NCI-H187 (cell line): ENCODE measurements around the gene NAT9.

Experiments
- DNase-seq, 2 experiments: peaks; one replicate each; lab custom pipeline; 2025; lab: John Stamatoyannopoulos, UW

The NAT9 gene, protein sequence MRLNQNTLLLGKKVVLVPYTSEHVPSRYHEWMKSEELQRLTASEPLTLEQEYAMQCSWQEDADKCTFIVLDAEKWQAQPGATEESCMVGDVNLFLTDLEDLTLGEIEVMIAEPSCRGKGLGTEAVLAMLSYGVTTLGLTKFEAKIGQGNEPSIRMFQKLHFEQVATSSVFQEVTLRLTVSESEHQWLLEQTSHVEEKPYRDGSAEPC

DNA sequence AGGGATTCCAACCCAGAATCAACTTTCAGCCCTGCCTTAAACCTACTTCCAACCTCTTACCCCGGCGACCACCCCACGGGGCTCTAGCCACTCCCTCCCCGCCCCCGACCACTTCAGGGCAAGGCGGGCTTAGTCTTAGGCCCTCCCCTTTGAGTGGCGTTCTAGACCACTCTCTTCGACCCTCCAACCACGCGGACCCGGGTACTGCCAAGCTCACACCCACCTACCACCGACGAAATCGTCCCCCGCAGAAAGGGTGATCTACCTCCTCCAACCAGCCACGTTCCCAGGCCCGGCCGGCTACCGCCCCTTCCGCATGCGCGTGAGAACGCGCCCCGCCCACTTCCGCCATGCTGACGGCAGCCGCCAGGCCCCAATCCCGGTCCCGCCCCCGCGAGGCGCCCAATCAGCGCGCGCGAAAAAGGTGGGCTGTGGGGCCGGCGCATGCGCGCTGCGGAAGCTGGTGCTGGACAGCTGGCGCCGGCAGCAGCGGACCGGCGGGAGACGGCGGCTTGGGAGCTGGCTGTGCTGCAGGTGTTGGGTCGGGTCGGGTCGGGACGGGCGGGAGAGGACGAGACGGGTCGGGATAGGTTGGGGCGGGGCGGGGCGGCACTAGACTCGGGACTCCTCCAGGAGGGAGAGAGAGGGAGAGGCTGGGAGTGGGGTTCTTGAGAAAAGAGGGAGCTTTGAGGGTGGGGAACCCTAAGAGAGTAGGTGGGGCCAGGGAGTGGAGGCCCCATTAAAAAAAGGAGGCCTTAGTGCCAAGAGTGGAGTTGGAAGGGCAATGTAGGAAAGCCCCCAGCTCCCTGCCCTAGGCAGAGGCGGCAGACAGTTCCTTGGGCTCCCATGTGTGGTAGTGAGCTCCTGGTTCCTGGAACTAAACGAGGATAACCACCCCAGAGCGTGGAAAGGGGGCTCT is at the start of gene NAT9:
TSS of gene NAT9 (minus strand) at position 302 of the 919 bp plus-strand sequence. CDS start 647 bp downstream, outside the sequence.
- peak; percentile 92 to 96 for DNase-seq

DNA sequence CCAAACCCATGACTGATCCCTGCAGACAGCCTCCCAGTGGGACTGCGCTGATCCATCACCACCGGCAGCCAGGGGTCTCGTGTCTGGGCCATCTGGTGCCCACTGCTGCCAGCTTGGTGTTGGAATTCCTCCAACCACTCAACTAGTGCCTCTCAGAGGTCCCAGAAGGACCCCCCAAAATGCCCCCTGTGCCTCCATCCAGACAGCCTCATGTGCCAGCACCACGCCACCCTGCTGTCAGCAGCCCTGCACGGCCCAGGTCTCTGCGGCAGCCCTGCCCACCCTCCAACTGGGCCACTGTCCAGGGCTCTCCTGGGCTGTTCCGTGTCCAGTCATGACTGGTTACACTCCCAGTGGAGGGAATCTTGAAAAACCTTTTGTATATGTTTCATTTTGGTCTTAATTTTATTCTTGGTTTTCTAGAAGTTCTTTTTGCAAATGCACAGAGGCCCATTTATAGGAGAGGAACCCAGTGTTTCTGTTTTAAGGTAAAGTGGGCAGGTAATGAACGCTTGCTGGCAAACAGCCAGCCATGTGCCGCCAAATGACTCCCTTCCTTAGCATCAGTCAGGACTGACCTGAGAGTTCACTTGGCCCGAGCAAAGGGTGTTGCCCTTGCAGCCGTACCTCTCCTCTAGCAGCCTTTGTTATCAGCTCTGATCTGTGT is 48.9 kb upstream of the NAT9 start:
- DNase-seq: no peak

DNA sequence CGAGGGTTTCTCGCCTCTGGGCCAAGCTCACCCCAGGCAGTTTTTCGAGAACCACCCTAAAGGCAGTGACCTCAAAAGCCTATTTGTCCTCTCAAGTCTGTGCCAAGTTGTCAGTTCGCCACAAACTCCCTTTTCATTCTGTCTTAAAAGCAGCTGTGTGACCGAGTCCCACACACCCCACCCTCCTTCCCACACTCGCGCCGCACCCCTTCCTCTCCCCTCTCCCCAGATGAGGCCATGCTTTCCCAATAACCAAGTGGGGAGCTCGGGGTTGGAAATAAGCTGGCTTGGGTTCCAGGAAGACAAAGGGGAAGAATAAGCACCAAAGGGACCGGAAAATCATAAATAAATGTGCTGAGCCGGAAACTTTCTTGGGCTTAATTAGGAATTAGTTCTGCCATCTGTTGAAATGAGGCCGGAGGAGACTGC is 46.8 kb upstream of the NAT9 start:
- no peak for DNase-seq

DNA sequence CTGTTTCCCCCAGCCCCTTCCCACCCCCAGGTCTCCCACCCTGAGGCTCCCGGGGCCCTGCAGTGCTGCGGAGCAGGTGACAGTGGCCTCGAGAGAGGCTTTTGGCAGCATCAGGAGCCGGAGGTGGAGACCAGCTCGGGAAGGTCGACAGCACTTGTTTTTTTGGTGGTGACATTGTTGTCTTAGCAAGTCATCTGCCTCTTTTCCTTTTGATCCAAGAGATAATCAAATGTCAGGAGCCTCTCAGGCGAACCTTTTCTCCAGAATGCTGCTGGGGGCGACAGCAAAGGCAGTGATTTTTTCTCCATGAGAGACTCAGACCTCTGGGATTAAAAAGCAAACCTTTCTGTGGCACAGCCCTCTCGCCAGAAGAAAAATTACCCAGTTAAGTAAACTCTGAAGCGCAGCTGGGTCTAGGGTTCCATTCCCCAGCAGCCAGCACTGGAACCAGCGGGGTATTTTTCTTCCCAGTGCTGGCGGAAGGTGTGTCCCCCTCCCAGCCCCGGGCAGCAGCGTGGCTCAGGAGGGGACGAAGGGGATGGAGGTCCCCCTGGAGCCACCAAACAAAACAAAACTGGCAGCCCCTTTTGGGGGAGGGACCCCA is 46.3 kb upstream of the NAT9 start:
- DNase-seq: no peak

DNA sequence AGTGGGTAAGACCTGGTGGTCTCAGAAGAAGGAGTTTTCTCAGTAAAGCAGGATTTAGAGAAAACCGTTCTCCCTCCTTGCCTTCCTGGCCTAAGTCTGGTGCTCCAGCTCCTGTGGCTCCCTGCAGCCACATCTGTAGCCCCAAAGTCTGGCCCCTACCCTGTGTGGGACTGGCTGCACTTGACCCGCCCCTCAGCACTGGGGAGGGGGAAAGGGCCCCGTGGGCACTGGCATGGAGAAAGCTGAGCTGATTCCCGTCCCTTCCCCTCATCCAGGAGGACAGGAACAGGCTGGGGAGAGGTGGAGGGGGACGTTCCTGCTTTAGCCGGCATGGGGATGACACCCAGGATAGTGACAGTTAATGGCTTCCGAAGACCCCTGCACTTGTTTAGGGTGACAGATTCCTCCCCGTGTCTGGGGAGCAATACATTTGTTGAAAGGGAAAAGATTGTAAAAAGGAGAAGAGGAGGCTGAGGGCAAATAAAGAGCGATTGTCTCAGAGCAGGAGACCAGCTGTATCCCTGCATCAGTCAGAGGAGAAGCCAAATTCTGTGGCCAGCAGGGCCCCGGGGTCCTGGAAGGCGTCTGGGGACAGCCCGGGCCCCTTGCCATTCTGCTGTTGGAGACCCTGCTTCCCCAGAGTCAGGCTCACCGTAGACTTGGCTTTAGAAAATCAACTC is 45.6 kb upstream of the NAT9 start:
- DNase-seq: no peak

DNA sequence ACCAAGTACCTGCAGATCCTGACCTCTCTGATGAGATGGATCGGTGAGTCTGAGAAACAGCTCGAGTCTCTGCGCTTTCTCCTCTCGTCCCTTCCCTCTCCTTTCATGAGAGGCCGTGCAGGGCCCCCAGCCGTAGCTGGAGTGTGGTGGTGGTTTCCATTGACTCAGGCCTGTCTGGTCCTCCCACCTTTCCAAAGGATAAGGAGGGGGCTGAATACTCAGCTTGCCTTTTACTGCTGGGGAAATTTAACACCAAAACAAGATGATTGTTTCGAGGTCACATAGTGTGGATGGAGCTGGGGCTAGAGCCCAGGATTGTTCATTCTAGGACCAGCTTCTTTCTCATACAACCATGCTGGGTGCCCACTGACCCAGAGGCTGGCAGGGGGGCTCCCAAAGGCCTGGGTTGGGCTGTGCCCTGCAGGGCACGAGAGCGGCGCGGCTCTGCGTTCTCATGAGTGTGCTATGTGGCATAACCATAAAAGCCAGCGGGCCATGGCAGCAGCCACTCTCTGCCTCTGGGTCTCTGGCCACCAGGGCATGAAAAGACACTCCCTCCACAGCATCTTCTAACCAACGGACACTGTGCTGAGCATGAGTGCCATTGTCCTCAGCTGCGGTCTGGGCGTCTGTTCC is 43.8 kb upstream of the NAT9 start:
- DNase-seq: no peak

DNA sequence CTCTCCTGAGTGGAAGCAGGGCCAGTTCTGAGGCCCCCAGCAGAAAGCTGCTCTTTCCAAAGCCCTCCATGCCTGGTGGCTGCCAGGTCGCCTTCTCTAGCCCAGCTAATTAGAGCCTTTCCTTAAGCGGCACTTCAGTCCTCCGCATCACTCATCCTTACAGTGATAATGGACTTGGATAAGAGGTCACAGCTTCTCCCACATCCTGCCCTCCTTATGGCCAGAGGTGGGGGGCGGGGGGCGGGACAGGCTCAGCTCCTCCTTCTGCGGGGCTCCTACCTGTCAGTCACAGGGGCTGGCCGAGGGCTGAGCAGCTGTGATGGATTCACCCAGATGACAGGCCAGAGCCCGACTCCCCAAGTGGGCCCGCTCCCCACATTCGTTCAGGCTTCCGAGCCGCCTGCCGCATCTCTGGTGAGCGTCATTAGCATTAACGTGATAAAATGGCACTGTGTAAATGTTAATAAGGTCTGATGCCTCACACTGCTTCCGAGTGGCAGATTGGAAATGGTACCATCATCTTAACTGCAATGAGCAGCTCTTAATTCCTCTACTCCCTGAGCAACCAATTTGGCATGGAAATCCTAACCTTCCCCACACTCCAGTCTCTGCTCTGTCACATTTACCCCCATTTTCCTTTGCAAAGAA is 42.3 kb upstream of the NAT9 start:
- no peak for DNase-seq

DNA sequence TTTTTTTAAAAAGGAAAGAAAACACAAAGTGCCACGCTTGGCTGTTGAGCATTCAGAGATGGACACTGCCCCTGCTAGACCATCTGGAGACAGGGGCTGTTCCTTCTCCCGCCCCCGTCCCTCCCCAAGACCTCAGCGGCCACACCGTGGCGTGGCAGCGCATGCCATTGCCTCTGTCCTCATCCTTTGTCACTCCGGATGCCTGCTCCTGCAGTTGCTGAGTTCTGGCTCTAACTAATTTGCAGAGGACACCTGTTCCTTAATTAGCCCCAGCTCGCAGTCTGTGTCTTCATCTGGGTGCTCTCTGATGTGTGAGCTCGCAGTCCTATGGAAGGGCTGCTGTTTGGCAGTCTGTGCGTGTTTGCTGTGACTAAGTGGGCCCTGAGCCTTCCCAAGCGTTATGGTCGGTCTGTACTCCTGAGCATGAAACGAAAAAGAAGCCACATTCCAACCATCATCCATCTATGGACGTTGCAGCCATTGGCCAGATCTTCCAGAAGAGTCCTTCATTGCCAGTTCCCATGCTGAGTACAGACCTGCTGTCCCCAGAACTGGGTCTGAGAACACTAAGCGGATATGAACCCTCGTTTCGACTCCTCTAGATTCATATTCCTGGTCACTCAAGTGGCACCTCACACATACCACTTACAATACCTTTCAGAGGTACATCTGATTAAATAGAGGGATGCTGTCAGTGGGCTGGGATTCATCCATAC is 40.9 kb upstream of the NAT9 start:
- no peak for DNase-seq

DNA sequence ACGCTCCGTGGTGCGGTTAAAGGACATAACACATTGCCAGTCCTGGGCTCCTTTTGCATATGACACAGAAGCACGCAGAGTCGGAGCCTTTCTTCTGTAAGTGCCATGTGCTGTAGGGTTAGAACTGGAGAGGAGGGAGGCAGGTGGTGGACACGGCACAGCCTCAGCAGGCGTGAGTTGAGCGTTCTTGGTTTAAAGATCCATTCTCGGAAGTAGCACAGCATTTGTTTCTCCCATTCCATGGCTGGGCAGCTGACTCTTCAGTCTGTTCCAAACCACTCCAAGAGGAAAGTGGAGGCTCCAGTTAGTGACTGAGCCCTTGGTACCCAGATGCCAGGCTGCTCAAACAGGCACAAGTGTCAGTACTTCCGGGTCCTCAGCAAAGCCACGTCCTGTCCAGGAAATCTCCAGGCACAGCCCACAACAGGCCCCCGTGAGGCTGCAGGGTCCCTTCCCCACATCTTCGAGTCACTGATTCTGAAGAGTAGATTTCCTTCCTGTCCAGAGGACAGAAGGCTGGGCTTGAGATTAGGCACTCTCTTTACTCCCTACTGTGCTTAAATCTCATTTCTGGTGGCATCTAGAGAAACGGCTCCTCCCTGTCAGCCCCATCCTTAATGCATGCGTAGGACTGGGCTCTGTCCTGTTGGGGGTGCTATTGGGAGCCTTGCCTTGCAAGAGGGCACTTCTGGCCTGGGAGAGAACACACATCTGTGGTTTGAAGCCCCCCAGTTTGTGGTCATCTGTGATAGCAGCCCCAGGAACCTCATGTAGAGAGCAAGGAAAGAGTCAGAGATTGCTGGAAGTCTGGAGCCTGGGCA is 39.6 kb upstream of the NAT9 start:
- no peak for DNase-seq

DNA sequence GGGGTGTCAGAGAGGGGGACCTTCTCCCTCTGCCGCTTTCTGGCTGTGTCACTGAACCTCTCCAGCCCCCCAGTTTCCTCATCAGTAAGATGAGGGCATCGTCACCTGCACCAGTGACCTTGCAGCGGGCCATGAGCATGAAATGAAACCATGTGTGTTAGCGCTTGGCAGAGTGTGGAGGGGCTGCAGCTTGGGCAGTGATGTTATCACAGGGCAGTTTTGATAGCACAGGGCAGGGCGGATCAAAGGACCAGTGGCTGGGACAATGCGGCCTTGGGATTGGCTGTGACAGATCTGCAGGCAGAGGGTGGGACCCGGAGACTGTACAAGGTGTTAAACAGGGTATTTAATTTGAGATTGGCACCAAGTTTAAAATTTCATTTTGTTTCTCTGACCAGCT is 38.9 kb upstream of the NAT9 start:
- no peak for DNase-seq

DNA sequence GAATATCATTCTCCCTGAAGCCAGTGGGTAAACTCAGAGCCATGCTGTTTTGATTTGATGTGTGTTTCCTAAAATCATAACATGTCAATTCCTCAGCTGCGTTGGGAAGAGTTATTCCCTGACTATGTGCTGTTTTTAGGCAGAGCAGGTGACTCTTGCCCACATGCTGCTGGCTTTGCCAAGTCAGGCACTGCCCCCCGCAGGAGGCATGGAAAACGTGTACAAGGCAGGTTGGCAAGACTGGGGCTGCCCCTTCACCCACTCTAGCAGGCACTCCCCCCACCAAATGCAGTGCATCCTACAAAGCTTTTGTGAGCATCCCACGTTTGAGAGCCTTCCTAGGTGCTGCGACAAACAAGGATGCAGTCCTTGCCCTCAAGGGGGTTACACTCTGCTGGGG is 38.3 kb upstream of the NAT9 start:
- no peak for DNase-seq

DNA sequence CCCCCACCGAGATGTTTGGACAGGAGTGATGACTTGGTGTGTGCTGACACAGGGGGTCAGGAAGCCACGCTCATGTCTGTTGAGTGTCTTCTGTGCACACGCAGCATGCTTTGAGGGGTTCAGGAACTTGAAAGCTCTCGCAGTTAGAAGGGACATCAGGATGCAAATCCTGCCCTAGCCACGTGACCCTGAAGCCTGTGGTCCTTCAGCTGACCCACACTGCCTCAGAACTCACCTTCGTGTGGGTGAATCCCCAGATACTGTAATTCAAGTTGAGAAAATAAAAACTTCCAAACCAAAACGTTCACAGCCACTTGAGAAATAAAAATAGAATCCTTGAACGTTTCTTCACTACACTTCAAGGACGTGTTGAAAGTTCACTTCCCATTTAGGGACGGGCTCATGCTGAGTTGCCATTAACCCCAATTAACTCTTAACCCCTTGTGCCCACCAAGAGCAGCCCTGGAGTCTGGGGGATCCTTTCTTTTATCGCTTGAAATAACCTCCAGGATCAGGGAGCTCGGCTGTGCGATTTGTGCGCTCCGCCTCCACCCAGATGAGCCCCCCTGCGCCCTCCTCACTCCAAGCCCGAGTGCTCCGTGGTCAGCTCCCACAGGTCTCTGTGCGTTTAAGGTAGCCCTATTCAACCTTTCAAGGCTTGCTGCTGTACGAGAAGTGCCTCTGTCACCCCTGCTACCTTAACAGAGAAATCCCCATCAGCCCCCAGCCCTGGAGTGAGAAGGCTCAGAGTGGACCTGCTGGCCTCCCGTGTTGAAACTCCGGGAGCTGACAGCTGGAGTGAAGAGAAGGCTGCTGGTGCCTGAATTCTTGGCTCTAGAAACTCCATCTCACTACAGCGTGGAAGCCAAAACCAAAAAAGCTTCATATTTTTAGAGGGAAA is 36.2 kb upstream of the NAT9 start:
- no peak for DNase-seq

DNA sequence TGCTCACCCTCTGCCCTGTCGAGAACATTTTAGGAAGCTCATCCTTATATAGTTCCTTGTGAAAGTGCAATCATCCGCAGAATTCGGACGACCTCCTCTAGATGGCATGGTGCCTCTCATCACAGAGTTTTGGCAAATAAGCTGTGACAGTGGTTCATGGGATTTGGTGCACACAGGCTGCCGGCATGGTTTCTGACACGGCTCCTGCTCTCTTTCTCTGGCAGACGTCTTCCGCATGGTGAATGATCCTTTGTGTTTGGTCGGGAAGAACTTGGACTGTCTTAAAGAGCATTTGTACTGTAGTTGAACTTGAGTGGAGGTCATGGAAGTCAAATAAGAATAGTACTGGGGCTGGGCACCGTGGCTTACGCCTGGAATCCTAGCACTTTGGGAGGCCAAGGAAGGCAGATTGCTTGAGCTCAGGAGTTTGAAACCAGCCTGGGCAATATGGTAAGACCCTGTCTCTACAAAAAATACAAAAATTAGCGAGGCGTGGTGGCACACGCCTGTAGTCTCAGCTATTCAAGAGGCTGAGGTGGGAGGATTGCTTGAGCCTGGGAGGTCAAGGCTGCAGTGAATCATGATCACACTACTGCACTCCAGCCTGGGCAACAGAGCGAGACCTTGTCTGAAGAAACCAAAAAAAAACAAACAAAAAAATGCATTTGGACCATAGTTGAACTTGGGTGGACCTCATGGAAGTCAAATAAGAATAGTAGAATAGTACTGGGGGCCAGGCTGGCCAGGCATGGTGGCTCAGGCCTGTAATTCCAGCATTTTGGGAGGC is 34.7 kb upstream of the NAT9 start:
- DNase-seq: no peak

DNA sequence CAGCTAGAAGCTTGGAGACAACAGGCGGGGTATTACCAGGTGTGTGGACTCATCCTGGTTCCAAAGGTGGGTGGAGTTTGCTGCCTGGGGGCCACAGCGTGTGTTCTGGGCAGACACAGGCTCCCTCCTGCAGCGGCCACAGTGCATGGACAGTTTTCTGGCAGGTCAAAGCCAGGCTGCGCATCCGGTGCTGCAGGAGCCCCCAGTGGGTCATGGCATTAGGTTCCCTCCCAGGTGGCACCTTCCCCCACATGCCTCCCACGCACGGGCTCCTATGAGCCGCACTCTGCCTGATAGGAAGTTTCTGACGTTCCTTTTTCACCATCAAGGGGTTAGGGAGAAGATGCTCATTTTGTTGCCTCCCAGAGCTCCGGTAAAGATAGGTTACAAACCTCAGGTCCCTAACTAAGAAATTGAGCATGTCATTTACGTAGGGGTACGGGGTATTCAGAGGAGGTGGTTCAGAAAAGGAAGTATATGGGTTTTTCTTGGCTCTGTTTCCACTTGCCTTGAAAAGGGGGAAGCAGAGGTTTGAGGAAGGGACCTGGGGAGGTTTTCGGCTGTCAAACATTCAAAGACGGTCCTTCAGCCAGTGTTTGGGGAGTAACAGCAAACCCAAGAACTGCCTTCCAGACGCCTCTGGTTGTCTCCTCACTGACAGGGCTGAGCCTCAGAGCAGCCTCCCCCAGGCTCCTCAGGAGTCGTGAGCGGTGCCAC is 32.7 kb upstream of the NAT9 start:
- no peak for DNase-seq

DNA sequence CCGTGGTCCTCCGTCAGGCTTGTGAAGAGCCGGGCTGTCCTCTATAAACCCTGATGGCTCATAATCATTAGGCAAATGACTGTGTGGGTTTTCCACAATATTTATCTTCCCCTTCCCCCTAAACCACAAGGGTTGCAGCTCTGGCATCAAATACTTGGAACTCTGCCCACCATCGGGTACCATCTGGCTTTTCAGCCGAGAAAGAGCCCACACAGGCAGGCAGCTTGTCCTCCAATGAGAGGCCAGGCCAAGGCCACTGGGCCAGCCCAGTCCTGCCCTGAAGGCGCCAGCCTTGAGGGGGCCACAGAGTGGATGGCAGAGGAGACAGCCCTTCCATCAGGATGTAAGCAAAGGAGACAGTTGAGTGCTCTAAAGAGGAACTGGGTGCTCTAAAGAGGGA is 31.8 kb upstream of the NAT9 start:
- DNase-seq: peak; percentile 39 to 47

DNA sequence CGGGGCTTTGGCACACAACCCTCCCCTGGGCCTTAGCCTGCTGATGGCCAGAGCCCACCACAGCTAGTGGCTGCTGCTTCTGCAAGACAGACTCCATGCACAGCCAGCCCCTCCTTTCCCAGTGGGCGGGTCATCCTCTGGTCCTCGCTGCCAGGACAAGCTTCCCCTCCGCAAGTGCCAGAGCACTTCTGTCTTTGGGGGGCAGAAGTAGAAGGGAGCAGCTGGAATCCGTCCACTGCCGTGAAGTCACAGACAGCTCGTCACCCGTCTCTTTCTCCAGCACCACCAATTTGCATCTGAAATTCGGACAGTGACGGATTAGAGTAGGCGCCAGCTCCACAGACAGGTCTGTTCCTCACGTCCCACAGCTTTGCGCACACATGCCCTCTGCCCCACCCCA is 31.3 kb upstream of the NAT9 start:
- DNase-seq: no peak

DNA sequence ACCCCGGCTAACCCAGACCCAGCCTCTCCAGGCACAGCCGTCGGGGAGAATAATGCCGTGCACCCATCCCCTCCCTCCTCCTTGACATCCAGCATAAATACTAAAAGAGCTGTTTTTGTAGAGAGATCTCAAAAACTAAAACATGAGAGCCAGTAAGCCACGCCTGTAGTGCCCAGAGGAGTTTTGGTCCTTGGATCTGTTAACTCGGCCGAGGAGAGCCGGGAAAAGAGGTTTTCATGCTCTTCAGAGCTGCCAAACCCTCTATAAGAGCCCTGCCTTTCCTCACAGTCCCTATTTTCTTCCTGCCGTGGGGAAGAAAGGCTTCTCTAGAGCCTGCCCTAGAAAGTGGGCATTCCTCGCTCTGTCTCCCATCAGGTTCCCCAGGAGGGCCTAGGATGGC is 30.2 kb upstream of the NAT9 start:
- no peak for DNase-seq
